Esophagus squamous epithelium (tissue), 5 donors: Measurements from ENCODE around the gene THUMPD3. TPM values are rescaled to one million over a fixed set of nuclear protein-coding genes. Genes with fewer than 3 reads are reported as not detected.

Experiments
- DNase-seq: peaks from one replicate; lab custom pipeline; 2025; lab: John Stamatoyannopoulos, UW
- H3K27ac ChIP-seq, 4 donors: fragments of 200-600 bp; sonication (generic); one replicate each; pipeline ENCODE4 v1.5.1; 2016 to 2019; ENCODE audit warnings: mild to moderate bottlenecking in 1 of 4
- H3K27me3 ChIP-seq, 4 donors: fragments of 200-600 bp; sonication (generic); 1 replicate in 3 of 4; 2 replicates in 1 of 4; pipeline versions ENCODE4 v1.5.1 to v1.6.0; 2017 to 2021; ENCODE audit warnings: antibody characterized with exemption in 1 of 4
- H3K36me3 ChIP-seq, 3 donors: fragments of 200-600 bp; sonication (generic); one replicate each; pipeline ENCODE4 v1.5.1; 2016 to 2019
- H3K4me1 ChIP-seq, 3 donors: fragments of 200-600 bp; sonication (generic); one replicate each; pipeline ENCODE4 v1.5.1; 2017 to 2019
- H3K4me3 ChIP-seq, 4 donors: fragments of 200-600 bp; sonication (generic); 1 replicate in 3 of 4; 2 replicates in 1 of 4; pipeline ENCODE4 v1.5.1; 2016 to 2019; ENCODE audit warnings: mild to moderate bottlenecking in 2 of 4, moderate library complexity in 1 of 4
- H3K9me3 ChIP-seq, 3 donors: fragments of 200-600 bp; sonication (generic); one replicate each; pipeline ENCODE4 v1.5.1; 2016 to 2019
- CTCF ChIP-seq, 6 experiments: fragments of 450-650 bp in 4 of 6; fragments of 200-600 bp in 2 of 6; sonication (generic) in 2 of 6; IDR thresholded peaks; one replicate each; pipeline ENCODE4 v1.5.1; 2016 to 2019; ENCODE audit warnings: antibody characterized with exemption in 6 of 6, mild to moderate bottlenecking in 4 of 6, moderate library complexity in 4 of 6
- POLR2A ChIP-seq, 4 donors: fragments of 450-650 bp; IDR thresholded peaks; one replicate each; pipeline ENCODE4 v1.6.1; 2017; ENCODE audit warnings: antibody characterized with exemption in 4 of 4, mild to moderate bottlenecking in 4 of 4, moderate library complexity in 3 of 4
- WGBS, 2 donors: methylation state at CpG; one replicate each; pipeline ENCODE4 v1.1.5; 2018; 5-methylcytosine and 5-hydroxymethylcytosine counted together
- intact Hi-C: fragments of 100-400 bp; cut with DNase I; formaldehyde crosslinking; loops from one replicate; pipeline ENCODE4 v1.15.0; 2022
- total RNA-seq, 4 donors: library from RNA; depleted of rRNA; stranded (reverse); fragments of >200 nt; gene quantifications; one replicate each; pipeline ENCODE4 v1.1.0, GENCODE V29; 2016
- donor health status: DM: yes; HTN: yes; CAD: no.

THUMPD3 gene
- total RNA-seq, 4 donors from 2014 or later, result 18.9 to 32.8 (median 31.1) TPM

- Histone ChIP-seq H3K27me3 (no peaks in the 10 kb centered on the region), H3K36me3 (no peaks in the 10 kb centered on the region), H3K9me3 (no peaks in the 10 kb centered on the region), H3K4me1 (no peaks in the 10 kb centered on the region), H3K27ac (no peak overlapping the region), H3K4me3 (no peak overlapping the region)
- no peak for DNase-seq
- TF ChIP-seq CTCF (IDR thresholded peaks at IDR 0.05) (no peak), POLR2A (IDR thresholded peaks at IDR 0.05) (no peak)
- 71 to 85% methylated on average over 4 of the region's 4 CpGs for WGBS, 2 donors
- intact Hi-C loops, result no loop called here
Observed at GRCh38 chr3:9324944-9325343, 37.9 kb upstream of the THUMPD3 start.

DNA sequence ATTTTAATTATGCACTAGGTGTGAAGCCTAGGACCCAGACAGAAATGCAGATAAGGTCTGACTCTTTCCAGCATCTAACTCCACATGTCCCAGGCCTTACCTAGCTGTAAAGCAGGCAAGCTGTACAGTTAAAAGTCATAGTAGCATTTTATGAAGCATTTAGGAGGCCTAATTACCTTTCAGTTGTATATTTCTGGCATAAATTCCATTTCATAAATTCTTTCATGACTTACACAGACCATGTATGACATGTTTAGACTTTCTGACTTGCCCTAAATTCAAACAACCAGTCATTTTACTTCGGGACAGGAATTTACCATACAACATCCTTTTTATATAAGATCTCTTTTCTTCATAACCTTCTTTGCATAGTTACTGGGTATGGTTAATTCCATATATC is 35.3 kb upstream of the THUMPD3 start:
- no peak for DNase-seq
- no peaks in the 10 kb centered on the region for H3K36me3 ChIP-seq

DNA sequence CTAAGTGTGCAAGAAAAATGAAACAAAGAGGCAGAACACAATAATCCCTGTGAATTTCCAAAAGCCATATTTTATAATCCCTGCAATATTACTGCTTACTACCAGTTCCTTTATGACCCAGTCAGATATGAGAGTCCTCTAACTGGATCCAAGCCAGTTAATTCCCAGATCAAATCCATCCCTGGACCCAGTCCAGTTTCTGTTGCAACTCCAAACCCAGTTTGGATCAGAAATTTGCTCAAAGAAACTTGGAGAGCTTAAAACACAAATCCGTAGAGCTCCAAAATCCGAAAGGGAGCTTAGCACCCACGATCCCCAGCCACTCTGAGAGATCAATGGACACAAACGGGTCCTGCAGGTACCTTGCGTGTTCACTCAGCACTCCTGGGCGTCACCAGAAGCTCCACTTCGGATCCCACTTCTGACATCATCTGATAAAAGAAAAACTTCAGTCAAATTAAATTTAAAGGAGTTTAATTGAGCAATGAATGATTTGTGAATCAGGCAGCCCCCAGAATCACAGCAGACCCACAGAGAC is 32.6 kb upstream of the THUMPD3 start:
- Histone ChIP-seq H3K27ac (no peak overlapping the region), H3K9me3 (no peaks in the 10 kb centered on the region), H3K4me3 (no peak overlapping the region), H3K36me3 (no peaks in the 10 kb centered on the region), H3K4me1 (no peaks in the 10 kb centered on the region), H3K27me3 (no peaks in the 10 kb centered on the region)
- WGBS, 2 donors, result 64 to 71% methylated on average over 7 of the region's 7 CpGs
- intact Hi-C loops, result no loop called here
- TF ChIP-seq CTCF (IDR thresholded peaks at IDR 0.05) (no peak), POLR2A (IDR thresholded peaks at IDR 0.05) (no peak)
- DNase-seq, result no peak

More for the DNA sequence above, 35.3 kb upstream of the THUMPD3 start:
- Histone ChIP-seq H3K4me3 (no peak overlapping the region), H3K27ac (no peak overlapping the region), H3K4me1 (no peaks in the 10 kb centered on the region), H3K9me3 (no peaks in the 10 kb centered on the region), H3K27me3 (no peaks in the 10 kb centered on the region)
- TF ChIP-seq CTCF (IDR thresholded peaks at IDR 0.05), result no peak
- no peak for TF ChIP-seq POLR2A (IDR thresholded peaks at IDR 0.05)
- intact Hi-C loops, result no loop called here
- WGBS, 2 donors, result 75 to 79% methylated on average over 1 of the region's 1 CpG

DNA sequence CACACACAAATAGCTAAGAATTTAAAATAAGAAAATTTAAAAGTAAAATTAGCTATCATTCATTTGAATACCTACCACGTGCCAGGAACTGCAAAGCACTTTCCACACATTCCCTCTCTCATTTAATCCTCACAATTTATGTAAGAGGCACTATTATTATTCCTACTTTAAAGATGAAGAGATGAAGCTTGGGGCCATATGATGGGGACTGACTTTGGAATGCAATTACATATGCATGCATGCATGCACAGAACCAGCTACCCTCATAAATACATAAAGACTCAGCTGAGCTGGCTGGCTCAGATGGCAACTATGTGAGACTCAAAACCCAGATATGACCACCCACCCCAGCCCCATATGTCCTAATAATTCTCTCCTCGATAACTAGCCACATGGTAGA is 31.7 kb upstream of the THUMPD3 start:
- H3K4me3 ChIP-seq, result no peak overlapping the region
- H3K36me3 ChIP-seq, result no peaks in the 10 kb centered on the region
- H3K4me1 ChIP-seq, result no peaks in the 10 kb centered on the region
- no peaks in the 10 kb centered on the region for H3K9me3 ChIP-seq
- no peak for TF ChIP-seq POLR2A (IDR thresholded peaks at IDR 0.05)
- TF ChIP-seq CTCF (IDR thresholded peaks at IDR 0.05), result no peak
- WGBS, 2 donors, result 66 to 87% methylated on average over 2 of the region's 2 CpGs
- no peaks in the 10 kb centered on the region for H3K27me3 ChIP-seq
- intact Hi-C loops, result no loop called here
- H3K27ac ChIP-seq, result no peak overlapping the region
- no peak for DNase-seq

- WGBS, 2 donors, result 82 to 83% methylated on average over 6 of the region's 6 CpGs
- no peak for DNase-seq
- no peaks in the 10 kb centered on the region for H3K9me3 ChIP-seq
- no peaks in the 10 kb centered on the region for H3K27me3 ChIP-seq
- H3K4me3 ChIP-seq, result no peak overlapping the region
- H3K36me3 ChIP-seq, result no peaks in the 10 kb centered on the region
- intact Hi-C loops, result no loop called here
- no peaks in the 10 kb centered on the region for H3K4me1 ChIP-seq
- no peak overlapping the region for H3K27ac ChIP-seq
- TF ChIP-seq CTCF (IDR thresholded peaks at IDR 0.05), result no peak
- no peak for TF ChIP-seq POLR2A (IDR thresholded peaks at IDR 0.05)
Observed at GRCh38 chr3:9332250-9333030, 30.4 kb upstream of the THUMPD3 start.
